Erythroblast (primary cell): Measurements from ENCODE around the gene CIDEB.

Source experiments
- GATA1 ChIP-seq: IDR thresholded peaks from 2 replicates; pipeline ENCODE4 v1.6.1; 2011; ENCODE audit warnings: low read depth, mild to moderate bottlenecking, control low read depth, low read length, moderate library complexity
- POLR2A ChIP-seq: IDR thresholded peaks from 2 replicates; pipeline ENCODE4 v1.6.1; 2011; ENCODE audit warnings: mild to moderate bottlenecking, low read length

DNA sequence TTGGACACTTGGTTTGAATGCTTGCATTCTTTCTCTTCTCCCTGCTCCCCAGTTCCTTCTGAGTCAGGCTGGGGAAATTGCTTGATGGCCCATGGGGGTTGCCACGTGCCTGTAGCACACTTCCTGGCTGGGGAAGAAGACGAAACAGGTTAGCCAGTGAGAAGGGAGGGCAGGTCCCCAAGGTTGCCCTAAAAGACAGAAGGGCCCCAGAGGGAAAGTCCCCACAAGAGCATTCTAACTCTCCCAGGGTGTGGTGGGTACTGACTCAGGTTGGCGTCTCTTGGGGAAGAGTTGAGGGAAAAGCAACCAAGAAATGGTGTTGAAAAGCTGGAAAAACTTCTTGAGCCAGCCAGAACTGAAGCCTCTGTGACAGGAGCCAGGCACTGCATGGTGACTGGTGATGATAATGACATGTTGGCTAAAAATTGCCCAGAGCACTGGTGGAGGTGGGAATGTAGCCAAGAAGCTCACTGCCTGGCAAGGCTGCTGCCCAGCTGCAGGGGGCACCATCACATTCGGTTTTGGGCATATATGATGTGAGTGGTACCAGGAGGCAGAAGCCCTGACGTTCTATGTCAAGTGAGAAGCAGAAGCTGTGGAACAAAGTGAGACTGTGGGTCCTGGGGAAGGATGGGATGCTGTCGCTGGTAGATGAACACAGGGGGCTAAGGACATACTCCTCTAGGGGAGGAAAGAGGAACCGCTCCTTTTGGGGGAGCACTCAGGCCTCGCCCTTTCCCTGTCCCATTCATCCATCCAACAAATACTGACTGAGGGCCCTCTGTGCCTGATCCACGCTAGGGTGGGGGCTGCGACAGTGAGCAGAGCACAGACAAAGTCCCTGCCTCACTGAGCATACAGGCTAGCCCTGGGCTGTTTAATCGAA lies 28.2 kb downstream of the CIDEB start:
- TF ChIP-seq POLR2A (no peak), GATA1 (no peak)
